ENCODE data around the gene MYH16. TPM values are rescaled to one million over a fixed set of nuclear protein-coding genes. Genes with fewer than 3 reads are reported as not detected.
"Not testable (repeated sequence)": the region's sequence is repeated elsewhere in the genome, so short reads cannot be mapped to it uniquely, and the experiment has no call there.

MYH16 gene
- total and polyA plus RNA-seq, 9 of the 15 experiments (the other 6 are each of a cell fraction or from before 2014, with no cell fraction given) = 0.09 TPM; not detected in 8

DNA sequence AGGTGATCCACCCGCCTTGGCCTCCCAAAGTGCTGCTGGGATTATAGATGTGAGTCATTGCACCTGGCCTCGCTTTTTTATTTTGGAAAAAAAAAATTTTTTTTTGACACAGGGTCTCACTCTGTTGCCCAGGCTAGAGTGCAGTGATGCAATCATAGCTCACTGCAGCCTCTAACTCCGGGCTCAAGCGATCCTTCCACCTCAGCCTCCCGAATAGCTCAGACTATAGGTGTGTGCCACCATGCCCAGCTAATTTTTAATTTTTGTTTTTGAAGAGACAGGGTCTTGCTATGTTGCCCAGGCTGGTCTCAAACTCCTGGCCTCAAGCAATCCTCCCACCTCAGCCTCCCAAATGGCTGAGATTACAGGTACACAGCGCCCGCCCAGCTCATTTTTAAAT lies 2.3 kb downstream of the MYH16 start:
- H3K9me3 ChIP-seq (replicated peaks; ENCODE audit: control insufficient read depth, insufficient read depth, low read depth, low read length); in situ Hi-C loops (cut with MboI); H3K27ac ChIP-seq (ENCODE audit: extremely low read depth, low read depth, low read length); H3K36me3 ChIP-seq (ENCODE audit: control insufficient read depth, insufficient read depth, low read length); H3K9ac ChIP-seq (ENCODE audit: insufficient read depth in 1 of 2, low read depth in 2 of 2, low read length in 2 of 2); H4K20me1 ChIP-seq (replicated peaks; ENCODE audit: control insufficient read depth, insufficient read depth, low read length); DNase-seq (ENCODE audit: extremely low read depth in 1 of 4, low spot score in 3 of 4); H2AFZ ChIP-seq (ENCODE audit: low read depth, low read length); H3K4me3 ChIP-seq; H3K79me2 ChIP-seq (ENCODE audit: control insufficient read depth, insufficient read depth, low read length); BruUV-seq (replicated peaks); H3K4me2 ChIP-seq (ENCODE audit: insufficient read depth, low read length); ATAC-seq; FAIRE-seq; H3K9me1 ChIP-seq (ENCODE audit: control insufficient read depth, insufficient read depth, low read length): not testable (repeated sequence)
- Histone ChIP-seq H3K27me3 (ENCODE audit: control insufficient read depth in 2 of 2, insufficient read depth in 2 of 2, low read length in 2 of 2) (peaks cover 37 to 61% of the 10 kb centered on the region in 2 experiments), H3K4me1 (replicated peaks in 1 of 2; ENCODE audit: control insufficient read depth in 2 of 2, insufficient read depth in 2 of 2, low read length in 2 of 2) (peaks cover 4 to 11% of the 10 kb centered on the region in 2 experiments; a peak in 3 of 5 replicates)
- ChIA-PET POLR2A (interaction anchor here (0.6 to 1.5 kb wide), 4 partner anchors 9 to 298 kb away, joined by 3 to 4 read pairs (median 4); no protein-coding TSS in a partner anchor), CTCF (ENCODE audit: low intra/inter-chr PET ratio) (interaction anchor here (0.6 to 1.4 kb wide), 3 partner anchors 33 to 112 kb away, joined by 4 to 5 read pairs (median 4); no protein-coding TSS in a partner anchor)
- intact Hi-C loops (cut with micrococcal nuclease) = loop anchor here (1.0 to 5.0 kb wide), 3 partner anchors 38 to 233 kb away; no protein-coding TSS in a partner anchor
- WGBS (ENCODE audit: insufficient coverage, low coverage, missing lambda C conversion rate) = 51% methylated on average over 7 of the region's 7 CpGs
- TF ChIP-seq ZNF121 (CRISPR knock-in tag; conservative IDR thresholded peaks at IDR 0.05) = peak; percentile 97
- peak; percentile 9; the same call in 1 of the 2 replicates for TF ChIP-seq BCOR (IDR thresholded peaks at IDR 0.05)
- peak; percentile 59 for TF ChIP-seq CEBPB (tag; IDR thresholded peaks at IDR 0.05)
- TF ChIP-seq RBM25 (IDR thresholded peaks at IDR 0.05; ENCODE audit: low read depth, low read length, severe bottlenecking) = peak; percentile 20
- TF ChIP-seq CEBPG (CRISPR knock-in tag; IDR thresholded peaks at IDR 0.05) = peak; percentile 46; the same call in 1 of the 2 replicates
- 0 out of 4 replicates have a peak, but pooled peaks of 1 of the 2 experiments have one; percentile 24 for TF ChIP-seq CEBPG (tag; conservative IDR thresholded peaks at IDR 0.05 in 1 of 2, IDR thresholded peaks at IDR 0.05 in 1 of 2)

Data from K562 (cell line).